Stimulated activated CD4-positive, alpha-beta T cell treated with anti-CD3 and anti-CD28 coated beads, Interleukin-4, amount 100 ng/mL, for 24 hours (primary cell): ENCODE data around the gene WDR86.

Experiments
- DNase-seq: peaks from one replicate; pipeline ENCODE4 v3.0.0-alpha.2; 2020

The WDR86 gene

GRCh38 chr7:151378011-151378410 lies 31.8 kb downstream of the WDR86 start:
- DNase-seq = no peak

- no peak for DNase-seq
These were observed 32.4 kb downstream of the WDR86 start for GRCh38 chr7:151377406-151377805.

DNA sequence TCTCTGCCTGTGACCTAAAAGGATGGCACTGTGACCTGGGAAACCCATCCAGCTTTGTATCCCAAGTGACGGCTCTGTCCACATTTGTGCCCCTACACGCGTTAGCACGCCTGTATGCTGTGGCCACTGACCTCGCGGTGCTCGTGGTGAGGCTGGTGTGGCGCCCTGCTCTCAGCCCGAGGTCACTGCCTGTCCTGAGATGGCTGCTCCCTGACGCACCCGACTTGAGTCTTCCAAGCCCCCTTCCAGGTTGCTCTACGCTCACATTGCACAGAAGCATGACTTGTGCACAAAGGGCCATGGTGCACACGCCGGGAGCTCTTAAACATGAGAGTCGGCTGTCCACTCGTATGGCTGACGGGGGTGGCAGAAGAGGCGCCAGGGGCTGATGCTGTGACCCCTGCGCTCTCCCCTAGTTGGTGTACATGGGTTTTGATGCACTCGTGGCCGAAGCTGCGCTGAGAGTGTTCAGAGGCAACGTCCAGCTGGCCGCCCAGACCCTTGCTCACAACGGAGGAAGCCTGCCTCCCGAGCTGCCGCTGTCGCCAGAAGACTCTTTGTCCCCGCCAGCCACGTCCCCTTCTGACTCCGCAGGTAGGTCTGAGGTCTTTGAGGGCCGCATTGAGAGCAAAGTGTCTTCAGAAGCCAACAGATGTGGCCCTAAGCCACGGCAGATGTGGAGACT lies 33.5 kb downstream of the WDR86 start:
- no peak for DNase-seq

GRCh38 chr7:151375530-151376217 lies 34.2 kb downstream of the WDR86 start:
- DNase-seq = no peak

- DNase-seq = no peak
These were observed 35.1 kb downstream of the WDR86 start for GRCh38 chr7:151374726-151375125.

DNA sequence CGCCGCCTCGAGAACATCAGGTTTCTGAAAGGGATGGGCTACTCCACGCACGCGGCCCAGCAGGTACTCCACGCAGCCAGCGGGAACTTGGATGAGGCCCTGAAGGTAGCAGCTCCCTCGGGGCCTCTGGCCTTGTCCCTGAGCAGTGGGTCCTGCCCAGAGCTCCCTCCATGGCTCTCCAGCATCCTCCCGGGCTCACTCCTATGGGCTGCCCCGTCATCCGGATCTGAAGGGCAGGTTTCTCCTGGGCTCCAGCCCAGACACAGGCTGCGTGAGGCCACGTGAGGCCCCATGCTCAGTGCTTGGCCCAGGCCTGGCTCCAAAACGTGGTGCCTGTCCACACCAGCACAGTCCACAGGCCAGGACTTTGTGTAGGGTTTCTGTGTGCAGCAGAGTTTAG lies 35.7 kb downstream of the WDR86 start:
- DNase-seq = no peak

GRCh38 chr7:151373599-151373998 lies 36.2 kb downstream of the WDR86 start:
- DNase-seq = no peak

- DNase-seq = no peak
These were observed 37.1 kb downstream of the WDR86 start for GRCh38 chr7:151372612-151373265.

DNA sequence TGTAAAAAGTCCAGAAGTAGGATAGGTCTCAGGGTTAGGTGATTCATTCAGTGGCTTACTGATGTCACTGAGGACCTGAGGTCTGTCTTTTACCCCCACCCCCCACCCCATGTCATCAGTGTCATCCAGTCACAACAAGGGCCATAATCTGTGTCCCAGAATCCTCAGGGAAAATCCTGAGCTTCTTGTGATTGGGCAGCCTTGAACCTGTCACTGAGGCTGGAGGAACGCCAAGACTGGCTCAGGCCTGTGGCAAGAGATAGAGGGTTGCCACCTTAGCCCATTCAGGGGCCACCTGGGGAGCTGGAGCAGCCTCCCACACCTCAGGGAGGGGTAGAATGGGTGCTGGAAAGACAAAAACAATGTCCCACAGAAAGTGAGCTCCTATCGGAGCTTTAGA lies 38.6 kb downstream of the WDR86 start:
- DNase-seq = no peak

GRCh38 chr7:151368136-151368571 lies 41.7 kb downstream of the WDR86 start:
- DNase-seq = peak; percentile 84

DNA sequence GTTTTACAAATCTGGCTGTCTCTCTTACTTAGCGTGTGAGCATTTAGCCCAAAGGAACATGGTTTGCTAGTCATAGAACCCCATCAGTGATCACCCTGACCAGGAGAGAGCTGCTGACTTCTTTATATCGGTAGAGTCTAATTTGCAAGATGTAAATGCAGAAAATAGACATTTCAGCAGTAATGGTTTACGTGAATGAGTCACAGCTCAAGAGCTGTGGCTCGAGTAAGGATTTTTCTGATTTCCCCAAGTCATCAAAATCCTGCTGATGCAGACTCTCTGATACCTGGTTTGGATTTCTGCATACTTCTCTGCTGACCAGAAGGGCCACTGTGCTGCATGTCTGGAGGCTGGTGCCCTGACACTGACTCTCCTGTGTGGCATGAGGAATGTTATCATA lies 42.6 kb downstream of the WDR86 start:
- DNase-seq = no peak

- DNase-seq = no peak
These were observed 43.0 kb downstream of the WDR86 start for GRCh38 chr7:151366880-151367222.

DNA sequence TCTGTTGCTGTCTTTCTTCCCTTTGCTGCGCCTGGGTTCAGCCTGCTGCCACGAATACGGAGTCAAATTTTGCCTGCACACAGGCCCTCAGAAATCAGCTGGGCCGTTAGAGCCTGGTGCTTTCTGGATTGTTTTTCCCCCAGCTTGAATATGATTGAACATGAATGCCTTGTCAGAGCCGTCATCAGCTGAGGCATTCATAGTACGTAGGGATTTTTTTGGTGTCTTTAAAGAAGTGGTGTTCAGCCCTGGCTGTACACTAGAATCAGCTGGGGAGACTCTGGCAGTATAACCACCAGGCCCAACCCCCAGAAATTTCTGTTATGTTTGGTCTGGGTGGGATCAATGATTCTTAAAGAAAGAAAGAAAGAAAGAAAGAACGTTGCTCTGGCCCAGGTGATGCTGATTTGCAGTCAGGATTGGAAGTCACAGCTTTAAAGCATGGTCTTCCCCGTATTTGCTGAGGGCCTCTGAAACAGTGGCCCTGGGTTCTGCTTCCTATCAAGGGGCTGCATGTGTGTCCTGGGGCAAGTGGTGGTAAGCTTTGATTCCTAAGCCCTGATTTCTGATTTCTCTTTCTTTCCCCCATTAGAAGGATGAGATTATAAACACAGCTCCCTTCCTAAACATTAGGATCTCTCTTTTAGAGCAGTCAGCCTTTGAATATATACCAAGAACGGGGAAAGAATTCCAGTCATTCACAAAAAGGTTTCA lies 43.5 kb downstream of the WDR86 start:
- DNase-seq = no peak

- no peak for DNase-seq
These were observed 46.7 kb downstream of the WDR86 start for GRCh38 chr7:151363182-151363581.

DNA sequence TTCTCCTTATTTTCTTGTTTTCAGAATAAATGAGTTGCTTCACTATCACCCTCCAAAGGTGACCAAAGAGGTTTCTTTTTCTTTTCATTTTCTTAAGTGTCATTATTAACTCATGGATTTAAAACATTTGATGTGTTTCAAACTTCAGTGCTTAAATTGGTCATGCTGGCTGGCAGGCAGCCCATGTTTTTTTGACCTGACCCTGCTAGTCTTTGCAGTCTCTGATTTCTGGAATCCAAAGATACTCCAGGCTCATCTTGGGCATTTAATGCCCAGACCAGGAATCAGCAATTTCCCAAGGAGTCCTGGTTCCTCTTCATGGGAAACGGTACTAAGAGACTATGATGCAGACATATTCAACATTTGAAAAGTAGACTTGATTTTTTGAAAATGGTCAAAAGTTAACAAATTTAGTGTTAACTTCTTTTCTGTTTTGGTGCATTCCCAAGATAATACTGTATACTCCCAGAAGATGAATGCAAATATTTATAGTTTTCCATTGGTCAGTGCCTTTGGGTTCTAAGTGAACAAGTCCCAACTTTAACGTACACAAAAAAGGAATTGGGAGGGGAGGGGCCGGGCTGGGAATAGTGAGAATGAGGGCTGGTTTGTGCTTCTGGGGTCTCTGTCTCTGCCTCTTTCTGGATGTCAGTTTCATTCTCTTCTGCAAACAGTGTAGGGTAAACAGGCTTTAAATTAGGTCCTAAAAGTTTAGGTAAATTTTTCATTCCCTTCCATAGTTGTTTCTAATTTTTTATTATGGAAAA lies 48.5 kb downstream of the WDR86 start:
- DNase-seq = no peak

- DNase-seq = no peak
These were observed 57.3 kb downstream of the WDR86 start for GRCh38 chr7:151352512-151352911.

DNA sequence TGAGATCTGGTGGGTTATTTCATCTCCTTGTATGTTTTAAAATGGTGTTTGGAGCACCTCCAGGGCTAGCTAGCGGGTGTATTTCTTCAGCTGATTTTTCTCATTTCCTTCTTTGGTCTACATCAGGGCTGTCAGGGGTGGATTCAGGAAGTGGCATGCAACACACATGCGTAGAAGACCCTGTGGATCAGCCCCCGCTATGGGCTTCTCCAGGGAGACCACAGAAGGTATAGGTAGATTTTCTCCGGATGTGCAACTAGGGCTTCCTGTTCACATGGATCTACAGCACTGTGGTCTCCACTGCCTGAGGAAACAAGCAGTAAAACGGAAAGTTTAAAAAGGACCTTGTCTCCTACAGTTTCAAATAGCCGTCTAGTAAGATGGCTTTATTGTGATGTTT lies 57.9 kb downstream of the WDR86 start:
- DNase-seq = peak; percentile 57

GRCh38 chr7:151351027-151351426 lies 58.8 kb downstream of the WDR86 start:
- DNase-seq = peak; percentile 44

DNA sequence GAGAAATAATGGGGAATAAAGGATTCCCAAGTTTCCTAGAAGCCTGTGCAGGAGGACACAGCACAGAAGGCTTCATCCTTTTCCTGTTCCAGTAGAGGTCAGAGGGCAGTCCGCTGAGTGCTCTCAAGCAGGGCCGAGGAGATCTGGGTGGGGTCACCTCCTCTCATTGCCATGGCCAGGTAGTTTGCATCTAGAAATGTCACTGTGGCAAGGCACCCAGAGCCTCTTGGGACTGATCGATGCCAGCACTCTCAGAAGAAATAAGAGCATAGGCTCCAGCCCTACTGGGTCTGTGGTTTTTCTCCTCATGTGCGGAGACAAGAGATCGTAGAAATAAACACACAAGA lies 60.4 kb downstream of the WDR86 start:
- no peak for DNase-seq

DNA sequence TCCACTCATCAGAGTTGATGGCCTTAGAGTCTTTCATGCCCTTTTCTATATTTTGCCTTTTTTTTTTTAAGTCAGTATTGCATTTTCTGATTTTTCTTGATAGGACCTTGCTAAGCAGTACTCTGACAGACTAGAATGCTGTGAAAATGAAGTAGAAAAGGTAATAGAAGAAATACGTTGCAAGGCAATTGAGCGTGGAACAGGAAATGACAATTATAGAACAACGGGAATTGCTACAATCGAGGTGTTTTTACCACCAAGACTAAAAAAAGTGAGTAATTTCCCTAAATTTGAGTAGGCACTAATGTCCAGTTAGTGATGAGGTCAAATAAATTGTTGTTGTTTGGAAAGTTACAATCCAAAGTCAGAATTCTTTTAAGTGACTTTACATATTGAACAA lies 60.9 kb downstream of the WDR86 start:
- DNase-seq = no peak

DNA sequence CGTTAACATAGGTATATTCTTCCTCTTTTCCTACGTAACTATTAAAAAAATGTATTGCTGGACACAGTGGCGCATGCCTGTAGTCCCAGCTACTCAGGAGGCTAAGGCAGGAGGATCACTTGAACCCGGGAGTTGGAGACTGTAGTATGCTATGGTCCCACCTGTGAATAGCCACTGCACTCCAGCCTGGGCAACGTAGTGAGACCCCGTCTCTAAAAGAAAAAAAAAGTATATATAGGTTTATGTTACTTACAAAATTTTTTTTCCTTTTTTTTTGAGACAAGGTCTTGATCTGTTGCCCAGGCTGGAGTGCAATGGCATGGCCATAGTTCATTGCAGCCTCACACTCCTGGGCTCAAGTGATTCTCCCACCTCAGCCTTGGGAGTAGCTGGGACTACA lies 62.6 kb downstream of the WDR86 start:
- DNase-seq = no peak

- DNase-seq = no peak
These were observed 63.4 kb downstream of the WDR86 start for GRCh38 chr7:151346470-151346769.
